ENCODE data around the gene MNDA.

DNA sequence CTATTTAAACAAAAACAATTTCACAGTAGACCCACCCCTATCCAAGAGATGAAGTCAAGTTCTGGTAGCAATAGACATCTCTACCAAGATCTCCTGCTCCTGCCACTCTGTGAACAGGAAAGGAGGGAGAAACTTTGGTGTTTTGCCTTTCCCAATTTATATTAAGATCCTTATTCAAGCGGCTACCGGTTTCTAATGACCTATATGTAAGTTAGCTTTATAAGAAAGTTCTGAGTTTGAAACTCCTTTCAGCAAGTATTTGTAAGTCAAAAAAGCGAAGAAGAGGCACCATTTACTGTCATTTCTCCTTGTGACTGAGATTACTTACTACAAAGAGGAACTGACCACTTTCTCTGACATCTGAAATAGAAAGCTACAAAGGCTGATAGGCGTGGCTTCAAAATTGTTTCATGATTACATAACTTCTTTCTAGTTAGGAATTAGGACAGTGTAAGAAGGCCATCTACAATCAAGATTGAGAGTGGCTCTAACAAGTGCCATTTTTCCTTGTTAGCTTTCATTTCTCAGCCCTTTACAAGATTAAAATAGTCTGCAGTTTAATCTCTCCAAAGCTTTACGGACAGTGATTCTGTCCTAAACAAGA, at the start of gene MNDA:
- TF ChIP-seq PATZ1 (CRISPR knock-in tag; IDR thresholded peaks at IDR 0.05; ENCODE audit: borderline replicate concordance) (no peak), TSHZ2 (CRISPR knock-in tag; IDR thresholded peaks at IDR 0.05) (no peak), OSR1 (CRISPR knock-in tag; IDR thresholded peaks at IDR 0.05) (no peak), CSRNP3 (CRISPR knock-in tag; IDR thresholded peaks at IDR 0.05) (no peak), ZFP30 (CRISPR knock-in tag; IDR thresholded peaks at IDR 0.05) (no peak), SNAI2 (CRISPR knock-in tag; IDR thresholded peaks at IDR 0.05) (no peak), ESRRG (CRISPR knock-in tag; IDR thresholded peaks at IDR 0.05) (no peak), PPARA (CRISPR knock-in tag; IDR thresholded peaks at IDR 0.05; ENCODE audit: borderline replicate concordance) (no peak)
- TF ChIP-seq, protein P1, sequence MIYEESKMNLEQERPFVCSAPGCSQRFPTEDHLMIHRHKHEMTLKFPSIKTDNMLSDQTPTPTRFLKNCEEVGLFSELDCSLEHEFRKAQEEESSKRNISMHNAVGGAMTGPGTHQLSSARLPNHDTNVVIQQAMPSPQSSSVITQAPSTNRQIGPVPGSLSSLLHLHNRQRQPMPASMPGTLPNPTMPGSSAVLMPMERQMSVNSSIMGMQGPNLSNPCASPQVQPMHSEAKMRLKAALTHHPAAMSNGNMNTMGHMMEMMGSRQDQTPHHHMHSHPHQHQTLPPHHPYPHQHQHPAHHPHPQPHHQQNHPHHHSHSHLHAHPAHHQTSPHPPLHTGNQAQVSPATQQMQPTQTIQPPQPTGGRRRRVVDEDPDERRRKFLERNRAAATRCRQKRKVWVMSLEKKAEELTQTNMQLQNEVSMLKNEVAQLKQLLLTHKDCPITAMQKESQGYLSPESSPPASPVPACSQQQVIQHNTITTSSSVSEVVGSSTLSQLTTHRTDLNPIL (CRISPR knock-in tag; IDR thresholded peaks at IDR 0.05; ENCODE audit: low read depth), result no peak
